ENCODE results near the gene WDR88. TPM values are rescaled to one million over a fixed set of nuclear protein-coding genes. Genes with fewer than 3 reads are reported as not detected.
"Not testable (repeated sequence)": the region's sequence is repeated elsewhere in the genome, so short reads cannot be mapped to it uniquely, and the experiment has no call there.

The WDR88 gene
- total and polyA plus RNA-seq, 9 donors, result 0.09 to 1.3 (median 0.47) TPM

GRCh38 chr19:33150852-33151518 is 19.1 kb downstream of the WDR88 start:
- DNase-seq, result no peak
- WGBS (ENCODE audit: insufficient coverage), result 73% methylated on average over 13 of the region's 14 CpGs
- H3K4me1 ChIP-seq (ENCODE audit: control insufficient read depth, insufficient read depth, low read length), result no peaks in the 10 kb centered on the region
- no peak overlapping the region for H3K4me3 ChIP-seq (ENCODE audit: low read length)
- H3K27ac ChIP-seq (ENCODE audit: low read length), result no peak overlapping the region
- no peaks in the 10 kb centered on the region for H3K27me3 ChIP-seq (ENCODE audit: control insufficient read depth, insufficient read depth, low read length)
- H3K36me3 ChIP-seq (ENCODE audit: control insufficient read depth, insufficient read depth, low read length), result no peaks in the 10 kb centered on the region
- no peaks in the 10 kb centered on the region for H3K9me3 ChIP-seq (replicated peaks; ENCODE audit: control insufficient read depth, low read depth, low read length)

GRCh38 chr19:33152176-33152575 is 20.3 kb downstream of the WDR88 start:
- H3K9me3 ChIP-seq (replicated peaks; ENCODE audit: control insufficient read depth, low read depth, low read length), result no peaks in the 10 kb centered on the region
- DNase-seq, result no peak
- H3K4me3 ChIP-seq (ENCODE audit: low read length), result no peak overlapping the region
- H3K36me3 ChIP-seq (ENCODE audit: control insufficient read depth, insufficient read depth, low read length), result no peaks in the 10 kb centered on the region
- H3K27ac ChIP-seq (ENCODE audit: low read length), result no peak overlapping the region
- no CpG with 5 or more reads among the region's 2 CpGs for WGBS (ENCODE audit: insufficient coverage)
- no peaks in the 10 kb centered on the region for H3K27me3 ChIP-seq (ENCODE audit: control insufficient read depth, insufficient read depth, low read length)
- H3K4me1 ChIP-seq (ENCODE audit: control insufficient read depth, insufficient read depth, low read length), result no peaks in the 10 kb centered on the region

- not testable (repeated sequence) for DNase-seq; H3K36me3 ChIP-seq (ENCODE audit: control insufficient read depth, insufficient read depth, low read length); H3K4me3 ChIP-seq (ENCODE audit: low read length); H3K27me3 ChIP-seq (ENCODE audit: control insufficient read depth, insufficient read depth, low read length); H3K9me3 ChIP-seq (replicated peaks; ENCODE audit: control insufficient read depth, low read depth, low read length); H3K27ac ChIP-seq (ENCODE audit: low read length); H3K4me1 ChIP-seq (ENCODE audit: control insufficient read depth, insufficient read depth, low read length)
- no CpG with 5 or more reads among the region's 4 CpGs for WGBS (ENCODE audit: insufficient coverage)
Observed at GRCh38 chr19:33152625-33153024, 20.7 kb downstream of the WDR88 start.

GRCh38 chr19:33154313-33154712 is 22.4 kb downstream of the WDR88 start:
- not testable (repeated sequence) for H3K36me3 ChIP-seq (ENCODE audit: control insufficient read depth, insufficient read depth, low read length); H3K9me3 ChIP-seq (replicated peaks; ENCODE audit: control insufficient read depth, low read depth, low read length); DNase-seq; H3K4me1 ChIP-seq (ENCODE audit: control insufficient read depth, insufficient read depth, low read length); H3K27ac ChIP-seq (ENCODE audit: low read length); H3K27me3 ChIP-seq (ENCODE audit: control insufficient read depth, insufficient read depth, low read length); H3K4me3 ChIP-seq (ENCODE audit: low read length)
- 70% methylated on average over 2 of the region's 6 CpGs for WGBS (ENCODE audit: insufficient coverage)

- Histone ChIP-seq H3K9me3 (replicated peaks; ENCODE audit: control insufficient read depth, low read depth, low read length) (no peaks in the 10 kb centered on the region), H3K4me1 (ENCODE audit: control insufficient read depth, insufficient read depth, low read length) (no peaks in the 10 kb centered on the region), H3K4me3 (ENCODE audit: low read length) (no peak overlapping the region), H3K36me3 (ENCODE audit: control insufficient read depth, insufficient read depth, low read length) (no peaks in the 10 kb centered on the region), H3K27ac (ENCODE audit: low read length) (no peak overlapping the region), H3K27me3 (ENCODE audit: control insufficient read depth, insufficient read depth, low read length) (no peaks in the 10 kb centered on the region)
- DNase-seq, result no peak
- 83% methylated on average over 4 of the region's 5 CpGs for WGBS (ENCODE audit: insufficient coverage)
Observed at GRCh38 chr19:33156334-33156733, 24.4 kb downstream of the WDR88 start.

- WGBS (ENCODE audit: insufficient coverage), result 83% methylated on average over 3 of the region's 3 CpGs
Observed at GRCh38 chr19:33157906-33158305, 26.0 kb downstream of the WDR88 start.

GRCh38 chr19:33158365-33158764 is 26.5 kb downstream of the WDR88 start:
- no peak overlapping the region for H3K27ac ChIP-seq (ENCODE audit: low read length)
- WGBS (ENCODE audit: insufficient coverage), result 89% methylated on average over 4 of the region's 6 CpGs
- H3K36me3 ChIP-seq (ENCODE audit: control insufficient read depth, insufficient read depth, low read length), result no peaks in the 10 kb centered on the region
- H3K9me3 ChIP-seq (replicated peaks; ENCODE audit: control insufficient read depth, low read depth, low read length), result no peaks in the 10 kb centered on the region
- no peaks in the 10 kb centered on the region for H3K27me3 ChIP-seq (ENCODE audit: control insufficient read depth, insufficient read depth, low read length)
- no peaks in the 10 kb centered on the region for H3K4me1 ChIP-seq (ENCODE audit: control insufficient read depth, insufficient read depth, low read length)
- no peak for DNase-seq
- no peak overlapping the region for H3K4me3 ChIP-seq (ENCODE audit: low read length)

More at GRCh38 chr19:33157906-33158305, 26.0 kb downstream of the WDR88 start:
- Histone ChIP-seq H3K4me1 (ENCODE audit: control insufficient read depth, insufficient read depth, low read length) (no peaks in the 10 kb centered on the region), H3K36me3 (ENCODE audit: control insufficient read depth, insufficient read depth, low read length) (no peaks in the 10 kb centered on the region), H3K4me3 (ENCODE audit: low read length) (no peak overlapping the region), H3K27me3 (ENCODE audit: control insufficient read depth, insufficient read depth, low read length) (no peaks in the 10 kb centered on the region), H3K9me3 (replicated peaks; ENCODE audit: control insufficient read depth, low read depth, low read length) (no peaks in the 10 kb centered on the region), H3K27ac (ENCODE audit: low read length) (no peak overlapping the region)
- no peak for DNase-seq

- Histone ChIP-seq H3K36me3 (ENCODE audit: control insufficient read depth, insufficient read depth, low read length) (no peaks in the 10 kb centered on the region), H3K9me3 (replicated peaks; ENCODE audit: control insufficient read depth, low read depth, low read length) (no peaks in the 10 kb centered on the region), H3K27me3 (ENCODE audit: control insufficient read depth, insufficient read depth, low read length) (no peaks in the 10 kb centered on the region), H3K27ac (ENCODE audit: low read length) (no peak overlapping the region), H3K4me1 (ENCODE audit: control insufficient read depth, insufficient read depth, low read length) (no peaks in the 10 kb centered on the region), H3K4me3 (ENCODE audit: low read length) (no peak overlapping the region)
- WGBS (ENCODE audit: insufficient coverage), result no CpG with 5 or more reads among the region's 4 CpGs
- DNase-seq, result no peak
Observed at GRCh38 chr19:33159149-33159548, 27.2 kb downstream of the WDR88 start.

- H3K36me3 ChIP-seq (ENCODE audit: control insufficient read depth, insufficient read depth, low read length), result no peaks in the 10 kb centered on the region
- no peak overlapping the region for H3K27ac ChIP-seq (ENCODE audit: low read length)
- no peaks in the 10 kb centered on the region for H3K9me3 ChIP-seq (replicated peaks; ENCODE audit: control insufficient read depth, low read depth, low read length)
- H3K27me3 ChIP-seq (ENCODE audit: control insufficient read depth, insufficient read depth, low read length), result no peaks in the 10 kb centered on the region
- no peak overlapping the region for H3K4me3 ChIP-seq (ENCODE audit: low read length)
- WGBS (ENCODE audit: insufficient coverage), result 77% methylated on average over 5 of the region's 8 CpGs
- no peaks in the 10 kb centered on the region for H3K4me1 ChIP-seq (ENCODE audit: control insufficient read depth, insufficient read depth, low read length)
- no peak for DNase-seq
Observed at GRCh38 chr19:33159893-33160292, 28.0 kb downstream of the WDR88 start.

GRCh38 chr19:33161201-33161600 is 29.3 kb downstream of the WDR88 start:
- no peaks in the 10 kb centered on the region for H3K9me3 ChIP-seq (replicated peaks; ENCODE audit: control insufficient read depth, low read depth, low read length)
- H3K4me1 ChIP-seq (ENCODE audit: control insufficient read depth, insufficient read depth, low read length), result no peaks in the 10 kb centered on the region
- no peak overlapping the region for H3K4me3 ChIP-seq (ENCODE audit: low read length)
- no peak for DNase-seq
- no peaks in the 10 kb centered on the region for H3K27me3 ChIP-seq (ENCODE audit: control insufficient read depth, insufficient read depth, low read length)
- no peak overlapping the region for H3K27ac ChIP-seq (ENCODE audit: low read length)
- H3K36me3 ChIP-seq (ENCODE audit: control insufficient read depth, insufficient read depth, low read length), result no peaks in the 10 kb centered on the region
- WGBS (ENCODE audit: insufficient coverage), result 60% methylated on average over 3 of the region's 4 CpGs

- no peaks in the 10 kb centered on the region for H3K4me1 ChIP-seq (ENCODE audit: control insufficient read depth, insufficient read depth, low read length)
- no peak overlapping the region for H3K4me3 ChIP-seq (ENCODE audit: low read length)
- no peak for DNase-seq
- no peaks in the 10 kb centered on the region for H3K27me3 ChIP-seq (ENCODE audit: control insufficient read depth, insufficient read depth, low read length)
- H3K36me3 ChIP-seq (ENCODE audit: control insufficient read depth, insufficient read depth, low read length), result no peaks in the 10 kb centered on the region
- H3K27ac ChIP-seq (ENCODE audit: low read length), result no peak overlapping the region
- WGBS (ENCODE audit: insufficient coverage), result 78% methylated on average over 1 of the region's 6 CpGs
- H3K9me3 ChIP-seq (replicated peaks; ENCODE audit: control insufficient read depth, low read depth, low read length), result peaks cover 3% of the 10 kb centered on the region
Observed at GRCh38 chr19:33163481-33163880, 31.6 kb downstream of the WDR88 start.
